Renal pelvis (tissue), 4 donors: ENCODE data around the gene PCYT1A. TPM values are rescaled to one million over a fixed set of nuclear protein-coding genes. Genes with fewer than 3 reads are reported as not detected.
"Not testable (repeated sequence)": the region's sequence is repeated elsewhere in the genome, so short reads cannot be mapped to it uniquely, and the experiment has no call there.

Experiments used
- DNase-seq: peaks from one replicate; pipeline ENCODE4 v3.0.0-alpha.2; 2013
- polyA plus RNA-seq, 3 donors: library from polyadenylated mRNA; unstranded; fragments of 120-200 nt; gene quantifications; one replicate each; pipeline ENCODE4 v1.2.1, GENCODE V29; 2013; ENCODE audit not compliant: insufficient read length in 3 of 3

Gene PCYT1A
- polyA plus RNA-seq, 3 donors: 36.8 to 44.4 (median 39.8) TPM

GRCh38 chr3:196217307-196218154 is 70.0 kb downstream of the PCYT1A start:
- no peak for DNase-seq

- DNase-seq: no peak
These were observed 70.8 kb downstream of the PCYT1A start for GRCh38 chr3:196216681-196217211.

- DNase-seq: no peak
These were observed 71.4 kb downstream of the PCYT1A start, which contains the start of gene SLC51A for GRCh38 chr3:196216089-196216564. Gene SLC51A, plus strand, starts transcription at chr3:196216534. Its CDS starts 179 bp downstream, at chr3:196216713.

GRCh38 chr3:196215493-196216020 is 72.0 kb downstream of the PCYT1A start:
- no peak for DNase-seq

- DNase-seq: no peak
These were observed 72.6 kb downstream of the PCYT1A start for GRCh38 chr3:196214783-196215441.

- DNase-seq: no peak
These were observed 76.6 kb downstream of the PCYT1A start, which contains the start of gene ZDHHC19 for GRCh38 chr3:196210673-196211556. Gene ZDHHC19, minus strand, starts transcription at chr3:196211400. Its CDS starts 85 bp downstream, at chr3:196211315.

GRCh38 chr3:196209944-196210672 is 77.4 kb downstream of the PCYT1A start:
- not testable (repeated sequence) for DNase-seq

GRCh38 chr3:196208942-196209695 is 78.4 kb downstream of the PCYT1A start:
- no peak for DNase-seq

- DNase-seq: no peak
These were observed 79.5 kb downstream of the PCYT1A start for GRCh38 chr3:196207833-196208607.

GRCh38 chr3:196207159-196207832 is 80.2 kb downstream of the PCYT1A start:
- DNase-seq: no peak

GRCh38 chr3:196205442-196206205 is 81.9 kb downstream of the PCYT1A start:
- not testable (repeated sequence) for DNase-seq

GRCh38 chr3:196203846-196204245 is 83.7 kb downstream of the PCYT1A start:
- no peak for DNase-seq

GRCh38 chr3:196202516-196202970 is 85.0 kb downstream of the PCYT1A start:
- no peak for DNase-seq

- DNase-seq: no peak
These were observed 88.5 kb downstream of the PCYT1A start for GRCh38 chr3:196198771-196199753.

- no peak for DNase-seq
These were observed 89.3 kb downstream of the PCYT1A start for GRCh38 chr3:196198081-196198675.

GRCh38 chr3:196197524-196197923 is 90.0 kb downstream of the PCYT1A start:
- no peak for DNase-seq
